ENCODE results near the gene NENF.
A peak's percentile ranks its signal among the peaks of the same experiment; 100 is the strongest.
"Not testable (repeated sequence)": the region's sequence is repeated elsewhere in the genome, so short reads cannot be mapped to it uniquely, and the experiment has no call there.

NENF gene

GRCh38 chr1:212479188-212479587, 46.5 kb downstream of the NENF start:
- no peaks in the 10 kb centered on the region for H3K36me3 ChIP-seq (ENCODE audit: control insufficient read depth, insufficient read depth, low read length)
- H3K9me3 ChIP-seq (ENCODE audit: control insufficient read depth, low read length) = no peaks in the 10 kb centered on the region
- peaks cover 13% of the 10 kb centered on the region for H3K4me1 ChIP-seq (ENCODE audit: control insufficient read depth, insufficient read depth, low read length)
- no peak overlapping the region for H3K4me3 ChIP-seq (ENCODE audit: low read length)
- no peak overlapping the region for H3K9ac ChIP-seq (ENCODE audit: low read length)
- no peaks in the 10 kb centered on the region for H3K27me3 ChIP-seq (ENCODE audit: control insufficient read depth, insufficient read depth, low read length)

- not testable (repeated sequence) for H3K9me3 ChIP-seq (ENCODE audit: control insufficient read depth, low read length); H3K4me3 ChIP-seq (ENCODE audit: low read length)
These were observed 48.2 kb downstream of the NENF start for GRCh38 chr1:212480711-212481437.

GRCh38 chr1:212481438-212481767, 48.7 kb downstream of the NENF start:
- Histone ChIP-seq H3K27me3 (ENCODE audit: control insufficient read depth, insufficient read depth, low read length) (no peaks in the 10 kb centered on the region), H3K9ac (ENCODE audit: low read length) (no peak overlapping the region), H3K9me3 (ENCODE audit: control insufficient read depth, low read length) (no peaks in the 10 kb centered on the region), H3K36me3 (ENCODE audit: control insufficient read depth, insufficient read depth, low read length) (no peaks in the 10 kb centered on the region), H3K4me3 (ENCODE audit: low read length) (no peak overlapping the region), H3K4me1 (ENCODE audit: control insufficient read depth, insufficient read depth, low read length) (peaks cover 34% of the 10 kb centered on the region)

More at GRCh38 chr1:212480711-212481437, 48.2 kb downstream of the NENF start:
- H3K36me3 ChIP-seq (ENCODE audit: control insufficient read depth, insufficient read depth, low read length); H3K9ac ChIP-seq (ENCODE audit: low read length); H3K27me3 ChIP-seq (ENCODE audit: control insufficient read depth, insufficient read depth, low read length): not testable (repeated sequence)
- H3K4me1 ChIP-seq (ENCODE audit: control insufficient read depth, insufficient read depth, low read length) = peaks cover 28% of the 10 kb centered on the region

GRCh38 chr1:212482006-212482636, 49.4 kb downstream of the NENF start:
- H3K9me3 ChIP-seq (ENCODE audit: control insufficient read depth, low read length) = no peaks in the 10 kb centered on the region
- H3K4me1 ChIP-seq (ENCODE audit: control insufficient read depth, insufficient read depth, low read length) = peaks cover 34% of the 10 kb centered on the region
- no peaks in the 10 kb centered on the region for H3K27me3 ChIP-seq (ENCODE audit: control insufficient read depth, insufficient read depth, low read length)
- H3K4me3 ChIP-seq (ENCODE audit: low read length) = no peak overlapping the region
- H3K36me3 ChIP-seq (ENCODE audit: control insufficient read depth, insufficient read depth, low read length) = no peaks in the 10 kb centered on the region
- H3K9ac ChIP-seq (ENCODE audit: low read length) = no peak overlapping the region

GRCh38 chr1:212482637-212483441, 50.1 kb downstream of the NENF start:
- Histone ChIP-seq H3K9me3 (ENCODE audit: control insufficient read depth, low read length) (no peaks in the 10 kb centered on the region), H3K27me3 (ENCODE audit: control insufficient read depth, insufficient read depth, low read length) (no peaks in the 10 kb centered on the region), H3K4me3 (ENCODE audit: low read length) (no peak overlapping the region), H3K4me1 (ENCODE audit: control insufficient read depth, insufficient read depth, low read length) (peaks cover 30% of the 10 kb centered on the region), H3K9ac (ENCODE audit: low read length) (no peak overlapping the region), H3K36me3 (ENCODE audit: control insufficient read depth, insufficient read depth, low read length) (no peaks in the 10 kb centered on the region)

DNA sequence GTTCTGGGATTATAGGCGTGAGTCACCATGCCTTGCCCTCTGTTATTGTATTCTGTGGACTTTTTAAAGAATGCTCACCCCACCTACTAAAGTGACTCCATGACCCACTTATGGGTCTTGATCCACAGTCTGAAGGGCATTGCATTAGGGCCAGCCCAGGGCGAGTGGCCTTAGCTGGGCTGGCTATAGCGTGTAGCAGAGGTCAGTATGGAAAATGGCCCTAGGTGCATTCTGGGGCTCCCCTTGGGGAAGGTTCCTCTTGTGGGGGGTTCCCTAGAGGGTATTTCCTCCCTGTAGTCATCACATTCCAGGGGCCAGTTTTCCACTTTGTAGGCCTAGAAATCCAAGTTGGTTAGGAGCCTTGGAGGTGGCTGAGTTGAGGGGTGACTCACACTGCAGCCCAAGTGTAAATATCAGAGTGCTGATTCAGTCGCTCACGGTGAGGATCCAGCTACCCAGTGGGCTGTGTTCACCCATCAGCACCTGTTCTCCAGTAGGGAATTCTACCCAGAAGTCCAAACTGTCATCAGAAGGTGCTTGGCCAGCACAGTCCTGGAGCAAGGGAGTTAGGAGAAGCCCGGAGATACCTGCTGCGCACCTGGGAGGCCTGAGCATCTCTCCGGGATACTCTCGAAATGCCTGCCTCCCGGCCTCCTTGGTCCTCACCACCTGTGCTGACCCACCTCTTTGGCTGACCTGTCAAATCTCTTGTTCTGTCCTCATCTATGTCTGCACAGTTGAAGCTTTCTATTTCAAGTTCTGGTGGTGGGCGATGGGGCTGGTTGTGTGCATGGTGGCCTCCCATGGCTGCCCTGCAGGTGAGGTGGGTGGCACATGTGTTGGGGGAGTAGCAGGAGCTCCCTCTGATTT, 52.2 kb downstream of the NENF start:
- no peak overlapping the region for H3K9ac ChIP-seq (ENCODE audit: low read length)
- H3K27me3 ChIP-seq (ENCODE audit: control insufficient read depth, insufficient read depth, low read length) = no peaks in the 10 kb centered on the region
- H3K4me1 ChIP-seq (ENCODE audit: control insufficient read depth, insufficient read depth, low read length) = peaks cover 43% of the 10 kb centered on the region
- no peak overlapping the region for H3K4me3 ChIP-seq (ENCODE audit: low read length)
- no peaks in the 10 kb centered on the region for H3K36me3 ChIP-seq (ENCODE audit: control insufficient read depth, insufficient read depth, low read length)
- no peaks in the 10 kb centered on the region for H3K9me3 ChIP-seq (ENCODE audit: control insufficient read depth, low read length)

- Histone ChIP-seq H3K9me3 (ENCODE audit: control insufficient read depth, low read length) (no peaks in the 10 kb centered on the region), H3K36me3 (ENCODE audit: control insufficient read depth, insufficient read depth, low read length) (no peaks in the 10 kb centered on the region), H3K27me3 (ENCODE audit: control insufficient read depth, insufficient read depth, low read length) (no peaks in the 10 kb centered on the region), H3K4me3 (ENCODE audit: low read length) (no peak overlapping the region), H3K9ac (ENCODE audit: low read length) (no peak overlapping the region), H3K4me1 (ENCODE audit: control insufficient read depth, insufficient read depth, low read length) (peaks cover 43% of the 10 kb centered on the region)
These were observed 52.8 kb downstream of the NENF start for GRCh38 chr1:212485571-212485912.

GRCh38 chr1:212485913-212486618, 53.3 kb downstream of the NENF start:
- no peaks in the 10 kb centered on the region for H3K27me3 ChIP-seq (ENCODE audit: control insufficient read depth, insufficient read depth, low read length)
- peak overlapping the region; percentile 52 for H3K9ac ChIP-seq (ENCODE audit: low read length)
- H3K4me1 ChIP-seq (ENCODE audit: control insufficient read depth, insufficient read depth, low read length) = peaks cover 43% of the 10 kb centered on the region
- no peaks in the 10 kb centered on the region for H3K9me3 ChIP-seq (ENCODE audit: control insufficient read depth, low read length)
- no peaks in the 10 kb centered on the region for H3K36me3 ChIP-seq (ENCODE audit: control insufficient read depth, insufficient read depth, low read length)
- H3K4me3 ChIP-seq (ENCODE audit: low read length) = no peak overlapping the region

GRCh38 chr1:212486619-212486975, 53.9 kb downstream of the NENF start:
- Histone ChIP-seq H3K27me3 (ENCODE audit: control insufficient read depth, insufficient read depth, low read length) (no peaks in the 10 kb centered on the region), H3K4me3 (ENCODE audit: low read length) (no peak overlapping the region), H3K36me3 (ENCODE audit: control insufficient read depth, insufficient read depth, low read length) (no peaks in the 10 kb centered on the region), H3K9ac (ENCODE audit: low read length) (peak overlapping the region; percentile 52), H3K9me3 (ENCODE audit: control insufficient read depth, low read length) (no peaks in the 10 kb centered on the region), H3K4me1 (ENCODE audit: control insufficient read depth, insufficient read depth, low read length) (peaks cover 43% of the 10 kb centered on the region)

DNA sequence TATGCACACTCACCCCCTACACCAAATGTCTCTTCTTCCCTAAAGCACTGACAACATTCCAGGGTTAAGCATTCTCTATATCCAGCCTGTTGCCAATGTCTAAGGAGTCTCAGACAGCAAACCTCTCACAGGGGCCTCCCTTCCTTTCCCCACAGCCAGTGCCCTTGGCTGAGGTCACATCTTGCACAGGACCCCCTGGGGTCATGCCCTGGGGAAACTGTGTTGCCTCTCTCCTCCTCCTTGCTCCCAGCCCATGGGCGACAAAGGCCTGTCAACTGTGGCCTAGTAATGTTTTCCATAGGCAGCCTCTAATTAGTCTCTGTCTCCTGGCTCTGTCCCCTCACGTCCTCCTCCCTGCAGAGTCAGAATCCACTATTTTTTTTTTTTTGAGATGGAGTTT, 54.6 kb downstream of the NENF start:
- no peak overlapping the region for H3K9ac ChIP-seq (ENCODE audit: low read length)
- H3K9me3 ChIP-seq (ENCODE audit: control insufficient read depth, low read length) = no peaks in the 10 kb centered on the region
- H3K36me3 ChIP-seq (ENCODE audit: control insufficient read depth, insufficient read depth, low read length) = no peaks in the 10 kb centered on the region
- peaks cover 43% of the 10 kb centered on the region for H3K4me1 ChIP-seq (ENCODE audit: control insufficient read depth, insufficient read depth, low read length)
- no peaks in the 10 kb centered on the region for H3K27me3 ChIP-seq (ENCODE audit: control insufficient read depth, insufficient read depth, low read length)
- no peak overlapping the region for H3K4me3 ChIP-seq (ENCODE audit: low read length)

GRCh38 chr1:212487774-212488435, 55.2 kb downstream of the NENF start:
- H3K9ac ChIP-seq (ENCODE audit: low read length) = no peak overlapping the region
- no peaks in the 10 kb centered on the region for H3K36me3 ChIP-seq (ENCODE audit: control insufficient read depth, insufficient read depth, low read length)
- H3K9me3 ChIP-seq (ENCODE audit: control insufficient read depth, low read length) = no peaks in the 10 kb centered on the region
- no peak overlapping the region for H3K4me3 ChIP-seq (ENCODE audit: low read length)
- H3K4me1 ChIP-seq (ENCODE audit: control insufficient read depth, insufficient read depth, low read length) = peaks cover 43% of the 10 kb centered on the region
- no peaks in the 10 kb centered on the region for H3K27me3 ChIP-seq (ENCODE audit: control insufficient read depth, insufficient read depth, low read length)
